Panc1 (cell line): ENCODE results near the gene MAGEB17. TPM values are rescaled to one million over a fixed set of nuclear protein-coding genes. Genes with fewer than 3 reads are reported as not detected.

Source experiments
- ATAC-seq: fragments of 200-7000 bp; cut with Tn5 transposase; 2 replicates; pipeline ENCODE4 v1.9.1; 2020; ENCODE audit warnings: mild to moderate bottlenecking, moderate library complexity
- Bru-seq: library from RNA; stranded (reverse); fragments of 400-500 nt; gene quantifications from one replicate; lab custom pipeline; 2021; lab: Mats Ljungman, UMichigan
- BruChase-seq, 2 experiments: library from RNA; stranded (reverse); fragments of 400-500 nt; gene quantifications; one replicate each; lab custom pipeline; 2021; lab: Mats Ljungman, UMichigan
- BruUV-seq: library from RNA; stranded (reverse); fragments of 400-500 nt; replicated peaks from 2 replicates; lab custom pipeline; 2021; lab: Mats Ljungman, UMichigan
- CTCF ChIA-PET: fragments of 300-600 bp; sonication (Branson Sonifier 250); formaldehyde crosslinking; loops from one replicate; lab custom pipeline; 2022; ENCODE audit warnings: antibody characterized with exemption; lab: Charles Lee
- POLR2A ChIA-PET: fragments of 300-600 bp; sonication (Branson Sonifier 250); formaldehyde crosslinking; loops from one replicate; lab custom pipeline; 2022; ENCODE audit warnings: antibody characterized with exemption; lab: Charles Lee
- DNase-seq: peaks from one replicate; pipeline ENCODE4 v3.0.0-alpha.2; 2010; ENCODE audit warnings: low read depth, low spot score
- H3K27ac ChIP-seq: 2 replicates; pipeline ENCODE4 v1.5.1; 2011; ENCODE audit warnings: mild to moderate bottlenecking, low read length, inconsistent platforms
- H3K27me3 ChIP-seq: fragments of 200-500 bp; sonication (Bioruptor generic); 2 replicates; pipeline ENCODE4 v1.6.0; 2014; ENCODE audit warnings: low read length, inconsistent platforms; ENCODE audit not compliant: control insufficient read depth, insufficient read depth
- H3K36me3 ChIP-seq: fragments of 200-500 bp; sonication (Bioruptor generic); 2 replicates; pipeline ENCODE4 v1.5.1; 2014; ENCODE audit warnings: inconsistent platforms, mild to moderate bottlenecking, low read length, moderate library complexity; ENCODE audit not compliant: control insufficient read depth, insufficient read depth
- H3K4me1 ChIP-seq: 2 replicates; pipeline ENCODE4 v1.5.1; 2011; ENCODE audit warnings: inconsistent platforms, mild to moderate bottlenecking, low read length, moderate library complexity; ENCODE audit not compliant: control insufficient read depth, insufficient read depth
- H3K4me3 ChIP-seq, 2 experiments: 2 replicates each; pipeline ENCODE4 v1.5.1; 2011 to 2012; ENCODE audit warnings: low read depth in 2 of 2, low read length in 2 of 2, mild to moderate bottlenecking in 2 of 2, inconsistent platforms in 1 of 2, moderate library complexity in 1 of 2
- H3K9me3 ChIP-seq: fragments of 200-500 bp; sonication (Bioruptor generic); 2 replicates; pipeline ENCODE4 v1.5.1; 2014; ENCODE audit warnings: low read depth, mild to moderate bottlenecking, inconsistent platforms, low read length, moderate library complexity; ENCODE audit not compliant: control insufficient read depth, insufficient read depth
- POLR2AphosphoS5 ChIP-seq: IDR thresholded peaks from 2 replicates; pipeline ENCODE4 v1.6.1; 2012; ENCODE audit warnings: mild to moderate bottlenecking, low read depth, low read length, moderate library complexity
- SIN3A ChIP-seq: IDR thresholded peaks from 2 replicates; pipeline ENCODE4 v1.6.1; 2012; ENCODE audit warnings: low read depth, mild to moderate bottlenecking, low read length, moderate library complexity, borderline replicate concordance; ENCODE audit not compliant: insufficient read depth
- TCF7L2 ChIP-seq: IDR thresholded peaks from 2 replicates; pipeline ENCODE4 v1.6.1; 2011; ENCODE audit warnings: mild to moderate bottlenecking, low read depth, low read length, inconsistent platforms
- in situ Hi-C: cut with HindIII; loops from 2 replicates; pipeline ENCODE4 v1.10.0; 2016; ENCODE audit warnings: low sequenced_read_pairs, low pct_unique_long_range_greater_than_20kb
- intact Hi-C: fragments of 100-400 bp; cut with micrococcal nuclease; formaldehyde crosslinking; loops from one replicate; pipeline ENCODE4 v1.10.0; 2022; ENCODE audit not compliant: unreplicated experiment
- long read RNA-seq: library from polyadenylated mRNA; unstranded; transcript quantifications from one replicate; pipeline ENCODE4 v2.0.0, GENCODE V29; 2021; ENCODE audit not compliant: unreplicated experiment
- polyA plus RNA-seq: library from polyadenylated mRNA; unstranded; fragments of >200 nt; gene quantifications from one replicate; pipeline ENCODE4 v1.2.1, GENCODE V29; 2012; ENCODE audit warnings: missing spikeins; ENCODE audit not compliant: insufficient read length
- total RNA-seq: library from RNA; stranded (reverse); gene quantifications from one replicate; pipeline ENCODE4 v1.2.1, GENCODE V29; 2021; ENCODE audit not compliant: unreplicated experiment
- TF ChIP-seq, protein P1 (sequence below): fragments of 450-650 bp; IDR thresholded peaks from 2 replicates; pipeline ENCODE4 v1.5.1; 2017; ENCODE audit warnings: mild to moderate bottlenecking
- TF ChIP-seq, protein P2 (sequence below), 2 experiments: IDR thresholded peaks; 2 replicates each; pipeline ENCODE4 v1.6.1; 2011 to 2012; ENCODE audit warnings: low read depth in 2 of 2, control low read depth in 1 of 2, low read length in 1 of 2, mild to moderate bottlenecking in 1 of 2, moderate library complexity in 1 of 2; ENCODE audit not compliant: insufficient read depth in 1 of 2

MAGEB17 gene, protein sequence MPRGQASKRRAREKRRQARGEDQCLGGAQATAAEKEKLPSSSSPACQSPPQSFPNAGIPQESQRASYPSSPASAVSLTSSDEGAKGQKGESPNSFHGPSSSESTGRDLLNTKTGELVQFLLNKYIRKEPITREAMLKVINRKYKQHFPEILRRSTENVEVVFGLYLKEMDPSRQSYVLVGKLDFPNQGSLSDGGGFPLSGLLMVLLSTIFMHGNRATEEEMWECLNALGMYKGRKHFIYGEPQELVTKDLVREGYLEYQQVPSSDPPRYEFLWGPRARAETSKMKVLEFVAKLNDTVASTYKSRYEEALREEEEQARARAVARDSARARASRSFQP
- total RNA-seq: not detected
- polyA plus RNA-seq: not detected
- percentile 16 among the genes with signal in this experiment for Bru-seq, nascent RNA
- not detected for BruChase-seq, experiment 1, labeled RNA remaining after a 2-hour chase
- not detected for BruChase-seq, experiment 2, labeled RNA remaining after a 6-hour chase
- long read RNA-seq: 0 reads

DNA sequence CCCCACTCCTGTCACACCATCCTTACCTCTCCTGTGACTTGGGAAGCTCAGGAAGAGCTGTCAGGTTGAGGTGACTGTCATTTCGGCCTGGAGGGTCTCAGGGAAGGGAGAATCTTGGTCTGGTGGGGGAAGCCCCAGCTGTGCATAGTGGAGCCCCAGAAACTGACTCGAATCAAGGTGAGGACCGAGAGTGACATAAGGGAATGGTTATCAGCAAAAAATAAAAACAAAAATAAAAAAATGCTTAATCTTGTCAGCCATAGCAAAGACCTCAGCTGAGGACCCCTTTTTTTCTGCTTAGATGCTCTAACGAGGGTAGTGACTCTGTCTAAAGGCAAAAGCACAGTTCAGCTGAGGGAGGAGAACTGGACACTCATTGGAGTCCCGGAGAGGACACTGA lies at the start of gene MAGEB17:
Gene MAGEB17 (plus strand): TSS at position 301 of the 400 bp plus-strand sequence. CDS start 2,902 bp downstream, outside the sequence.
- no peak within 1 kb of the TSS for H3K27ac ChIP-seq
- no peaks in the 10 kb centered on the region for H3K9me3 ChIP-seq
- POLR2A ChIA-PET: no interaction called here
- CTCF ChIA-PET: no interaction called here
- no peak within 1 kb of the TSS for H3K4me3 ChIP-seq
- no peaks in the 10 kb centered on the region for H3K36me3 ChIP-seq
- in situ Hi-C loops: no loop called here
- no peak for TF ChIP-seq TCF7L2
- no peak for TF ChIP-seq POLR2AphosphoS5
- TF ChIP-seq, protein P1, sequence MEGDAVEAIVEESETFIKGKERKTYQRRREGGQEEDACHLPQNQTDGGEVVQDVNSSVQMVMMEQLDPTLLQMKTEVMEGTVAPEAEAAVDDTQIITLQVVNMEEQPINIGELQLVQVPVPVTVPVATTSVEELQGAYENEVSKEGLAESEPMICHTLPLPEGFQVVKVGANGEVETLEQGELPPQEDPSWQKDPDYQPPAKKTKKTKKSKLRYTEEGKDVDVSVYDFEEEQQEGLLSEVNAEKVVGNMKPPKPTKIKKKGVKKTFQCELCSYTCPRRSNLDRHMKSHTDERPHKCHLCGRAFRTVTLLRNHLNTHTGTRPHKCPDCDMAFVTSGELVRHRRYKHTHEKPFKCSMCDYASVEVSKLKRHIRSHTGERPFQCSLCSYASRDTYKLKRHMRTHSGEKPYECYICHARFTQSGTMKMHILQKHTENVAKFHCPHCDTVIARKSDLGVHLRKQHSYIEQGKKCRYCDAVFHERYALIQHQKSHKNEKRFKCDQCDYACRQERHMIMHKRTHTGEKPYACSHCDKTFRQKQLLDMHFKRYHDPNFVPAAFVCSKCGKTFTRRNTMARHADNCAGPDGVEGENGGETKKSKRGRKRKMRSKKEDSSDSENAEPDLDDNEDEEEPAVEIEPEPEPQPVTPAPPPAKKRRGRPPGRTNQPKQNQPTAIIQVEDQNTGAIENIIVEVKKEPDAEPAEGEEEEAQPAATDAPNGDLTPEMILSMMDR: no peak
- ATAC-seq (no peak), DNase-seq (no peak)
- BruUV-seq: no TSS peak
- no peaks in the 10 kb centered on the region for H3K4me1 ChIP-seq
- intact Hi-C loops: no loop called here
- H3K27me3 ChIP-seq: no peaks in the 10 kb centered on the region

DNA sequence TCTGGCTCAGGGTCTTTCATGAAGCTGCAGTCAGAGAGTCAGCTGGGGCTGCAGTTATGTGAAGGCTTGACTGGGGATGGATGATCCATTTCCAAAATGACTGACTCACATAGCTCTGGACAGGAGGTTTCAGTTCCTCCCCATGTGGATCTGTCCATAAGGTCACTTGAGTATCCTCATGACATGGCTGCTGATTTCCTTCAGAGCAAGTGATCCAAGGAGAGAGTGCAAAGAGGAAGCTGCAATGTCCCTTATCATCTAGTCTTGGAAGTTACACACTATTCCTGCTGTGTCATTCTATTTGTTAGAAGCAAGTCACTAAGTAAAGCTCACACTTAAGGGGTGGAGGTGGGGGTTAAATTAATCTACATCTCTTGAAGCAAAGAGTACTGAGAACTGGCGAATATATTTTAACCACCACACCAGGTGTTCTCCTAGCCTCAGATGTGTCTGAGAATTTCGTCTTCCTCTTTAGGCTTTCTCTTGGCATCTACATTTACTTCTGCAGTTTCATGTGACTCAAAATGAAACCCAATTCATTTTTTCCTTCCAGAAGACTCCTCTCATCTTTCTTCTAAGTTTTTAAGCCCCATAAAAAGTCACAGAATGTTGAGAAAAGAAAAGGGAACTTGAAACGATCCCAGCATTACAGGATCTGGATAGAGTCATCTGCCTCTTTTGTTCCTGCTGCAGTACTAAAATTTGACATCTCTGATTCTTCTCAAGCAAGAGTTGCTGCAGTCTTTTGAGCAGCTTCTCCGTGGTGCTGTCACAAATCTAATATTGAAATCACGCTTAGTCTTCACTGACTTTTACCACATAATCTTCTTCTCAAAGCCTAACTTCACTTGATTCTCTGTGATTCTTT lies 47.7 kb upstream of the MAGEB17 start:
- TF ChIP-seq, protein P2, sequence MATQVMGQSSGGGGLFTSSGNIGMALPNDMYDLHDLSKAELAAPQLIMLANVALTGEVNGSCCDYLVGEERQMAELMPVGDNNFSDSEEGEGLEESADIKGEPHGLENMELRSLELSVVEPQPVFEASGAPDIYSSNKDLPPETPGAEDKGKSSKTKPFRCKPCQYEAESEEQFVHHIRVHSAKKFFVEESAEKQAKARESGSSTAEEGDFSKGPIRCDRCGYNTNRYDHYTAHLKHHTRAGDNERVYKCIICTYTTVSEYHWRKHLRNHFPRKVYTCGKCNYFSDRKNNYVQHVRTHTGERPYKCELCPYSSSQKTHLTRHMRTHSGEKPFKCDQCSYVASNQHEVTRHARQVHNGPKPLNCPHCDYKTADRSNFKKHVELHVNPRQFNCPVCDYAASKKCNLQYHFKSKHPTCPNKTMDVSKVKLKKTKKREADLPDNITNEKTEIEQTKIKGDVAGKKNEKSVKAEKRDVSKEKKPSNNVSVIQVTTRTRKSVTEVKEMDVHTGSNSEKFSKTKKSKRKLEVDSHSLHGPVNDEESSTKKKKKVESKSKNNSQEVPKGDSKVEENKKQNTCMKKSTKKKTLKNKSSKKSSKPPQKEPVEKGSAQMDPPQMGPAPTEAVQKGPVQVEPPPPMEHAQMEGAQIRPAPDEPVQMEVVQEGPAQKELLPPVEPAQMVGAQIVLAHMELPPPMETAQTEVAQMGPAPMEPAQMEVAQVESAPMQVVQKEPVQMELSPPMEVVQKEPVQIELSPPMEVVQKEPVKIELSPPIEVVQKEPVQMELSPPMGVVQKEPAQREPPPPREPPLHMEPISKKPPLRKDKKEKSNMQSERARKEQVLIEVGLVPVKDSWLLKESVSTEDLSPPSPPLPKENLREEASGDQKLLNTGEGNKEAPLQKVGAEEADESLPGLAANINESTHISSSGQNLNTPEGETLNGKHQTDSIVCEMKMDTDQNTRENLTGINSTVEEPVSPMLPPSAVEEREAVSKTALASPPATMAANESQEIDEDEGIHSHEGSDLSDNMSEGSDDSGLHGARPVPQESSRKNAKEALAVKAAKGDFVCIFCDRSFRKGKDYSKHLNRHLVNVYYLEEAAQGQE (IDR thresholded peaks at IDR 0.05; ENCODE audit: insufficient read depth in 1 of 2, low read depth in 2 of 2, low read length in 1 of 2): no peak
- TF ChIP-seq, protein P1: no peak
- TF ChIP-seq SIN3A (no peak), TCF7L2 (no peak), POLR2AphosphoS5 (no peak)
- Histone ChIP-seq H3K4me3 (no peak overlapping the region), H3K4me1 (no peaks in the 10 kb centered on the region), H3K27me3 (no peaks in the 10 kb centered on the region), H3K9me3 (no peaks in the 10 kb centered on the region), H3K36me3 (no peaks in the 10 kb centered on the region), H3K27ac (no peak overlapping the region)
- intact Hi-C loops: loop anchor here (10.0 kb wide), 1 partner anchor 575 kb away; no protein-coding TSS in a partner anchor
- BruUV-seq: no TSS peak
- CTCF ChIA-PET: no interaction called here
- POLR2A ChIA-PET: no interaction called here
- in situ Hi-C loops: no loop called here
- ATAC-seq (no peak), DNase-seq (no peak)
